ENCODE results near the gene SH3GL2.

SH3GL2 gene

GRCh38 chr9:17807613-17808282 lies 228.9 kb downstream of the SH3GL2 start:
- Histone ChIP-seq H4K12ac (ENCODE audit: low read depth, low read length) (no peak overlapping the region), H3K79me2 (ENCODE audit: control insufficient read depth, insufficient read depth, low read length, poor library complexity) (no peaks in the 10 kb centered on the region), H3K4me2 (ENCODE audit: low read length) (no peak overlapping the region), H2AK5ac (ENCODE audit: low read length) (no peak overlapping the region), H3K36me3 (ENCODE audit: control insufficient read depth in 1 of 2, insufficient read depth in 2 of 2, low read length in 2 of 2) (no peaks in the 10 kb centered on the region), H3K4ac (ENCODE audit: low read depth, low read length) (no peak overlapping the region), H2AFZ (ENCODE audit: insufficient read depth, low read length, poor library complexity) (no peak overlapping the region), H3K23ac (ENCODE audit: low read length) (no peak overlapping the region), H2BK5ac (ENCODE audit: low read depth, low read length, poor library complexity) (no peak overlapping the region), H4K8ac (ENCODE audit: low read depth, low read length) (no peak overlapping the region), H3K9me3 (ENCODE audit: insufficient read depth, low read depth, low read length) (no peaks in the 10 kb centered on the region), H3K79me1 (ENCODE audit: low read length) (no peaks in the 10 kb centered on the region), H3K4me1 (ENCODE audit: control insufficient read depth in 1 of 2, insufficient read depth in 2 of 2, low read length in 2 of 2) (no peaks in the 10 kb centered on the region), H3K4me3 (ENCODE audit: low read depth, low read length) (no peak overlapping the region), H3K18ac (ENCODE audit: low read length) (no peak overlapping the region), H3K27ac (ENCODE audit: low read depth, low read length) (no peak overlapping the region), H3K27me3 (ENCODE audit: insufficient read depth, low read length) (no peaks in the 10 kb centered on the region), H3K14ac (ENCODE audit: low read length) (no peak overlapping the region), H4K91ac (ENCODE audit: low read depth, low read length) (no peak overlapping the region), H2BK120ac (ENCODE audit: insufficient read depth, low read length, poor library complexity) (no peak overlapping the region), H2BK12ac (ENCODE audit: low read length) (no peak overlapping the region), H3K9ac (ENCODE audit: low read length) (no peak overlapping the region)
- DNase-seq = no peak
- no CpG with 5 or more reads among the region's 2 CpGs for WGBS (ENCODE audit: extremely low coverage, insufficient coverage, insufficient read length)

GRCh38 chr9:17810317-17810716 lies 231.5 kb downstream of the SH3GL2 start:
- Histone ChIP-seq H3K14ac (ENCODE audit: low read length) (no peak overlapping the region), H4K12ac (ENCODE audit: low read depth, low read length) (no peak overlapping the region), H2BK120ac (ENCODE audit: insufficient read depth, low read length, poor library complexity) (no peak overlapping the region), H3K27ac (ENCODE audit: low read depth, low read length) (no peak overlapping the region), H2AFZ (ENCODE audit: insufficient read depth, low read length, poor library complexity) (no peak overlapping the region), H3K4me1 (ENCODE audit: control insufficient read depth in 1 of 2, insufficient read depth in 2 of 2, low read length in 2 of 2) (no peaks in the 10 kb centered on the region), H2AK5ac (ENCODE audit: low read length) (no peak overlapping the region), H3K18ac (ENCODE audit: low read length) (no peak overlapping the region), H3K4me2 (ENCODE audit: low read length) (no peak overlapping the region), H3K27me3 (ENCODE audit: insufficient read depth, low read length) (no peaks in the 10 kb centered on the region), H3K79me2 (ENCODE audit: control insufficient read depth, insufficient read depth, low read length, poor library complexity) (no peaks in the 10 kb centered on the region), H3K4ac (ENCODE audit: low read depth, low read length) (no peak overlapping the region), H4K91ac (ENCODE audit: low read depth, low read length) (no peak overlapping the region), H3K79me1 (ENCODE audit: low read length) (no peaks in the 10 kb centered on the region), H3K9ac (ENCODE audit: low read length) (no peak overlapping the region), H4K8ac (ENCODE audit: low read depth, low read length) (no peak overlapping the region), H3K9me3 (ENCODE audit: insufficient read depth, low read depth, low read length) (no peaks in the 10 kb centered on the region), H2BK12ac (ENCODE audit: low read length) (no peak overlapping the region), H3K4me3 (ENCODE audit: low read depth, low read length) (no peak overlapping the region), H2BK5ac (ENCODE audit: low read depth, low read length, poor library complexity) (no peak overlapping the region), H3K36me3 (ENCODE audit: control insufficient read depth in 1 of 2, insufficient read depth in 2 of 2, low read length in 2 of 2) (no peaks in the 10 kb centered on the region), H3K23ac (ENCODE audit: low read length) (no peak overlapping the region)
- no CpG with 5 or more reads among the region's 4 CpGs for WGBS (ENCODE audit: extremely low coverage, insufficient coverage, insufficient read length)
- DNase-seq = no peak

- H2BK5ac ChIP-seq (ENCODE audit: low read depth, low read length, poor library complexity) = no peak overlapping the region
- no peak overlapping the region for H2BK12ac ChIP-seq (ENCODE audit: low read length)
- no peaks in the 10 kb centered on the region for H3K36me3 ChIP-seq (ENCODE audit: control insufficient read depth in 1 of 2, insufficient read depth in 2 of 2, low read length in 2 of 2)
- no peak overlapping the region for H3K18ac ChIP-seq (ENCODE audit: low read length)
- no CpG with 5 or more reads among the region's 13 CpGs for WGBS (ENCODE audit: extremely low coverage, insufficient coverage, insufficient read length)
- H3K4ac ChIP-seq (ENCODE audit: low read depth, low read length) = no peak overlapping the region
- H3K27me3 ChIP-seq (ENCODE audit: insufficient read depth, low read length) = no peaks in the 10 kb centered on the region
- no peaks in the 10 kb centered on the region for H3K4me1 ChIP-seq (ENCODE audit: control insufficient read depth in 1 of 2, insufficient read depth in 2 of 2, low read length in 2 of 2)
- H2BK120ac ChIP-seq (ENCODE audit: insufficient read depth, low read length, poor library complexity) = no peak overlapping the region
- H3K4me2 ChIP-seq (ENCODE audit: low read length) = no peak overlapping the region
- H2AFZ ChIP-seq (ENCODE audit: insufficient read depth, low read length, poor library complexity) = no peak overlapping the region
- no peak overlapping the region for H3K27ac ChIP-seq (ENCODE audit: low read depth, low read length)
- no peaks in the 10 kb centered on the region for H3K79me2 ChIP-seq (ENCODE audit: control insufficient read depth, insufficient read depth, low read length, poor library complexity)
- H2AK5ac ChIP-seq (ENCODE audit: low read length) = no peak overlapping the region
- no peak overlapping the region for H4K12ac ChIP-seq (ENCODE audit: low read depth, low read length)
- no peaks in the 10 kb centered on the region for H3K79me1 ChIP-seq (ENCODE audit: low read length)
- H3K9ac ChIP-seq (ENCODE audit: low read length) = no peak overlapping the region
- no peak overlapping the region for H3K23ac ChIP-seq (ENCODE audit: low read length)
- no peak overlapping the region for H3K14ac ChIP-seq (ENCODE audit: low read length)
- no peak overlapping the region for H4K8ac ChIP-seq (ENCODE audit: low read depth, low read length)
- H3K9me3 ChIP-seq (ENCODE audit: insufficient read depth, low read depth, low read length) = no peaks in the 10 kb centered on the region
- no peak overlapping the region for H3K4me3 ChIP-seq (ENCODE audit: low read depth, low read length)
- peak; percentile 37 to 82 for DNase-seq
- H4K91ac ChIP-seq (ENCODE audit: low read depth, low read length) = no peak overlapping the region
These were observed 232.1 kb downstream of the SH3GL2 start for GRCh38 chr9:17810728-17811571.

GRCh38 chr9:17813798-17814197 lies 234.9 kb downstream of the SH3GL2 start:
- Histone ChIP-seq H2AK5ac (ENCODE audit: low read length) (no peak overlapping the region), H2AFZ (ENCODE audit: insufficient read depth, low read length, poor library complexity) (no peak overlapping the region), H3K79me2 (ENCODE audit: control insufficient read depth, insufficient read depth, low read length, poor library complexity) (no peaks in the 10 kb centered on the region), H3K14ac (ENCODE audit: low read length) (no peak overlapping the region), H4K91ac (ENCODE audit: low read depth, low read length) (no peak overlapping the region), H3K23ac (ENCODE audit: low read length) (no peak overlapping the region), H2BK120ac (ENCODE audit: insufficient read depth, low read length, poor library complexity) (no peak overlapping the region), H3K4me3 (ENCODE audit: low read depth, low read length) (no peak overlapping the region), H4K12ac (ENCODE audit: low read depth, low read length) (no peak overlapping the region), H3K4me1 (ENCODE audit: control insufficient read depth in 1 of 2, insufficient read depth in 2 of 2, low read length in 2 of 2) (no peaks in the 10 kb centered on the region), H3K27me3 (ENCODE audit: insufficient read depth, low read length) (no peaks in the 10 kb centered on the region), H3K36me3 (ENCODE audit: control insufficient read depth in 1 of 2, insufficient read depth in 2 of 2, low read length in 2 of 2) (no peaks in the 10 kb centered on the region), H2BK12ac (ENCODE audit: low read length) (no peak overlapping the region), H3K9ac (ENCODE audit: low read length) (no peak overlapping the region), H2BK5ac (ENCODE audit: low read depth, low read length, poor library complexity) (no peak overlapping the region), H3K9me3 (ENCODE audit: insufficient read depth, low read depth, low read length) (no peaks in the 10 kb centered on the region), H3K79me1 (ENCODE audit: low read length) (no peaks in the 10 kb centered on the region), H4K8ac (ENCODE audit: low read depth, low read length) (no peak overlapping the region), H3K18ac (ENCODE audit: low read length) (no peak overlapping the region), H3K4me2 (ENCODE audit: low read length) (no peak overlapping the region), H3K4ac (ENCODE audit: low read depth, low read length) (no peak overlapping the region), H3K27ac (ENCODE audit: low read depth, low read length) (no peak overlapping the region)
- no peak for DNase-seq
- no CpG with 5 or more reads among the region's 4 CpGs for WGBS (ENCODE audit: extremely low coverage, insufficient coverage, insufficient read length)
